H1 (cell line): ENCODE data around the gene ARNT2. TPM values are rescaled to one million over a fixed set of nuclear protein-coding genes. Genes with fewer than 3 reads are reported as not detected.

ENCODE experiments used
- GTF2F1 ChIP-seq: IDR thresholded peaks from 2 replicates; pipeline ENCODE4 v1.6.1; 2012; ENCODE audit warnings: low read depth, low read length, improper control_type of control experiment, borderline replicate concordance
- JUN ChIP-seq: IDR thresholded peaks from 2 replicates; pipeline ENCODE4 v1.6.1; 2011; ENCODE audit warnings: low read depth, mild to moderate bottlenecking, improper control_type of control experiment, low read length
- RAD21 ChIP-seq, 2 experiments: IDR thresholded peaks in 1 of 2; conservative IDR thresholded peaks in 1 of 2; 2 replicates each; pipeline ENCODE4 v1.6.1; 2011; ENCODE audit warnings: low read depth in 2 of 2, low read length in 2 of 2, improper control_type of control experiment in 1 of 2, inconsistent platforms in 1 of 2, mild to moderate bottlenecking in 1 of 2, moderate library complexity in 1 of 2
- USF2 ChIP-seq: IDR thresholded peaks from 2 replicates; pipeline ENCODE4 v1.6.1; 2011; ENCODE audit warnings: low read length, improper control_type of control experiment
- polyA plus RNA-seq, 7 experiments: library from polyadenylated mRNA; depleted of rRNA in 3 of 7; stranded (reverse) in 5 of 7; unstranded in 2 of 7; fragments of >200 nt in 5 of 7; fragments of 200-250 nt in 2 of 7; gene quantifications; 1 replicate in 5 of 7; 2 replicates in 1 of 7; 4 replicates in 1 of 7; pipeline versions ENCODE4 v1.2.1 to v1.2.3, GENCODE V29; 2011 to 2013; ENCODE audit warnings: missing spikeins in 2 of 7, mixed read lengths in 2 of 7
- total RNA-seq: library from RNA; stranded (reverse); fragmentation: NEBNext Ultra II Directional; extraction: Animal tissue kit (Norgen Biotek cat#: 25700); gene quantifications from 2 replicates; pipeline ENCODE4 v1.2.1, GENCODE V29; 2021

Gene ARNT2
- total and polyA plus RNA-seq, 2 of the 8 experiments (the other 6 are each of a cell fraction or from before 2014, with no cell fraction given): 9.5 to 14.6 TPM

- TF ChIP-seq JUN: no peak
- no peak for TF ChIP-seq GTF2F1
- no peak for TF ChIP-seq RAD21 (IDR thresholded peaks at IDR 0.05 in 1 of 2, conservative IDR thresholded peaks at IDR 0.05 in 1 of 2; ENCODE audit: low read depth in 2 of 2, low read length in 2 of 2)
- TF ChIP-seq USF2: no peak
Observed at GRCh38 chr15:80437334-80437891, 33.2 kb downstream of the ARNT2 start (continued).
